ENCODE measurements around the gene TSPAN7.

DNA sequence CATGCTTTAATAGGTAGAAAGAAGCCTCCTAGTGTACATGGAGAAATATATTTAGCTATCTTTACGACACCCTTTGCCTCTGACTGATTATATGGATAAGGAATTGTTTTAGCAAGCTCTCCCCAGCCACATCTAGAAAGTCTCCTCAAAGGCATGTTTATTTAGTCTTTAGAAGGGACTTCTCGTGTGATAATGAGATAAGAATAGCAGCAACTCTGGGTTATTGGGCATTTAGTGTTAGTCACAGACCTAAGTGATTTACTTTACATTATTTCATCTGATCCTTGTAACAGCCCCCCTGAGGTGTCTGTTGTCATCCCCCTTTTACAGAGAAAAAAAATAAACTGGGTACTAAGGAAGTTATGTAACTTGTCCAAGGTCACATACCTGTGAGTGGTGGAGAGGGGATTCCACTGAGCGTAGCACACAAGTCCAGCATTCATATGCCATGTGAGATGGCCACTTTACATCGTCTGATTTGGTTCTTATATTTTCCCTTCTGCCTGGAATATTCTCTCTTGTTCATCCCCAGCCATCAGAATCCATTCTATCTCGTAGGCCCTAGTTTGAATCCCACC is 77.7 kb downstream of the TSPAN7 start:
- TF ChIP-seq, protein P1, sequence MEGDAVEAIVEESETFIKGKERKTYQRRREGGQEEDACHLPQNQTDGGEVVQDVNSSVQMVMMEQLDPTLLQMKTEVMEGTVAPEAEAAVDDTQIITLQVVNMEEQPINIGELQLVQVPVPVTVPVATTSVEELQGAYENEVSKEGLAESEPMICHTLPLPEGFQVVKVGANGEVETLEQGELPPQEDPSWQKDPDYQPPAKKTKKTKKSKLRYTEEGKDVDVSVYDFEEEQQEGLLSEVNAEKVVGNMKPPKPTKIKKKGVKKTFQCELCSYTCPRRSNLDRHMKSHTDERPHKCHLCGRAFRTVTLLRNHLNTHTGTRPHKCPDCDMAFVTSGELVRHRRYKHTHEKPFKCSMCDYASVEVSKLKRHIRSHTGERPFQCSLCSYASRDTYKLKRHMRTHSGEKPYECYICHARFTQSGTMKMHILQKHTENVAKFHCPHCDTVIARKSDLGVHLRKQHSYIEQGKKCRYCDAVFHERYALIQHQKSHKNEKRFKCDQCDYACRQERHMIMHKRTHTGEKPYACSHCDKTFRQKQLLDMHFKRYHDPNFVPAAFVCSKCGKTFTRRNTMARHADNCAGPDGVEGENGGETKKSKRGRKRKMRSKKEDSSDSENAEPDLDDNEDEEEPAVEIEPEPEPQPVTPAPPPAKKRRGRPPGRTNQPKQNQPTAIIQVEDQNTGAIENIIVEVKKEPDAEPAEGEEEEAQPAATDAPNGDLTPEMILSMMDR (conservative IDR thresholded peaks at IDR 0.05; ENCODE audit: low read depth, low read length) = no peak
- TF ChIP-seq EZH2 (IDR thresholded peaks at IDR 0.05; ENCODE audit: low read length, unreplicated experiment) = no peak
